ENCODE measurements around the gene DYNC2H1.

Gene DYNC2H1

DNA sequence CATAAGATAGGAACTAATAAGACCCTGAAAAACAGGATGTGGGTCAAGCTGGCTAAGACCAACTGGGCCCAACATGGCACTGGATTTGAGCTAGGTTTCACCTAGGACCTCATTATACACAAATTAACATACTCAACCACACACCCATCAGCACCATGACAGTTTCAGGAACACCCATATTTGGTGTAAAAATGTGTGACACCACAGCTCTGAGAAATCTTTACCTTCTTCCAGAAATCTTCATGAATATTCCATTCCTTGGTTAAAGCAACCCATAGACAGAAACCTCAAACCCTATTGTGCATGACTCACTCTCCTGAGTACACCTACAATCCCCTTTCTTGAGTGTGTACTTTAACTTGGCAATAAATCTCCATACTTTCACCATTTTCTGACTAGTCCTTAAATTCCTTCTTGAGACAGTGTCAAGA is 378.8 kb downstream of the DYNC2H1 start:
- Histone ChIP-seq H3K79me2 (ENCODE audit: insufficient read depth, low read depth) (no peaks in the 10 kb centered on the region), H3K4me1 (ENCODE audit: low read depth, poor library complexity, severe bottlenecking) (no peaks in the 10 kb centered on the region), H3K36me3 (ENCODE audit: insufficient read depth) (no peaks in the 10 kb centered on the region), H3K4me3 (IDR thresholded peaks at IDR 0.05; ENCODE audit: insufficient read depth, low read depth, low read length) (no peak overlapping the region), H3K27me3 (ENCODE audit: insufficient read depth, low read depth) (no peaks in the 10 kb centered on the region), H3K9ac (no peak overlapping the region), H3K4me2 (no peak overlapping the region), H2AFZ (ENCODE audit: low read depth) (no peak overlapping the region), H4K20me1 (ENCODE audit: insufficient read depth) (no peaks in the 10 kb centered on the region), H3K27ac (no peak overlapping the region)
- TF ChIP-seq CTCF (conservative IDR thresholded peaks at IDR 0.05; ENCODE audit: low read depth, low read length), result no peak

- Histone ChIP-seq H3K27ac (no peak overlapping the region), H3K4me1 (ENCODE audit: low read depth, poor library complexity, severe bottlenecking) (no peaks in the 10 kb centered on the region), H3K27me3 (ENCODE audit: insufficient read depth, low read depth) (no peaks in the 10 kb centered on the region), H2AFZ (ENCODE audit: low read depth) (no peak overlapping the region), H4K20me1 (ENCODE audit: insufficient read depth) (no peaks in the 10 kb centered on the region), H3K4me3 (IDR thresholded peaks at IDR 0.05; ENCODE audit: insufficient read depth, low read depth, low read length) (no peak overlapping the region), H3K79me2 (ENCODE audit: insufficient read depth, low read depth) (no peaks in the 10 kb centered on the region), H3K36me3 (ENCODE audit: insufficient read depth) (no peaks in the 10 kb centered on the region), H3K9ac (no peak overlapping the region), H3K4me2 (no peak overlapping the region)
- no peak for TF ChIP-seq CTCF (conservative IDR thresholded peaks at IDR 0.05; ENCODE audit: low read depth, low read length)
Measured at GRCh38 chr11:103488579-103488978, 379.4 kb downstream of the DYNC2H1 start.

- H3K4me1 ChIP-seq (ENCODE audit: low read depth, poor library complexity, severe bottlenecking), result no peaks in the 10 kb centered on the region
- TF ChIP-seq CTCF (conservative IDR thresholded peaks at IDR 0.05; ENCODE audit: low read depth, low read length), result no peak
- no peak overlapping the region for H3K4me2 ChIP-seq
- H4K20me1 ChIP-seq (ENCODE audit: insufficient read depth), result no peaks in the 10 kb centered on the region
- no peak overlapping the region for H3K9ac ChIP-seq
- H2AFZ ChIP-seq (ENCODE audit: low read depth), result no peak overlapping the region
- H3K36me3 ChIP-seq (ENCODE audit: insufficient read depth), result no peaks in the 10 kb centered on the region
- no peaks in the 10 kb centered on the region for H3K79me2 ChIP-seq (ENCODE audit: insufficient read depth, low read depth)
- H3K27me3 ChIP-seq (ENCODE audit: insufficient read depth, low read depth), result no peaks in the 10 kb centered on the region
- no peak overlapping the region for H3K4me3 ChIP-seq (IDR thresholded peaks at IDR 0.05; ENCODE audit: insufficient read depth, low read depth, low read length)
- no peak overlapping the region for H3K27ac ChIP-seq
Measured at GRCh38 chr11:103491777-103492176, 382.6 kb downstream of the DYNC2H1 start.

DNA sequence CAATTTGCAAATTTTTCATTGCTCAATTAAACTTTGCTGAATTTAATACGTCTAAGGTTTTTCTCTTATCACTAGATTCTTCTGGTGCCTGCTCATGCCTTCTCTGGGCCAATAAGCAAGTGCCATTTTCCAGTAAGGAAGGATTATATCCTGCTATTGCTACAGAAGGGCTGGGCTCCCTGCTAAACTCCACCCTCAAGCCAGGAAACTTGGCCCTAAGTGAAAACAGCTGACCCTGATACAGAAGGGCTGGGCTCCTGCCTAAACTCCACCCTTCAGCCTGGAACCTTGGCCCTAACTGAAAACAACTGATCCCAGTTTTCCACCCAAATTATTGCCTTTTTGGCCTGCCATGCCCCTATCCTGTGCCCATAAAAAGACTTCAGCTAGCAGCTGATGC is 385.3 kb downstream of the DYNC2H1 start:
- no peaks in the 10 kb centered on the region for H4K20me1 ChIP-seq (ENCODE audit: insufficient read depth)
- no peaks in the 10 kb centered on the region for H3K4me1 ChIP-seq (ENCODE audit: low read depth, poor library complexity, severe bottlenecking)
- H3K27me3 ChIP-seq (ENCODE audit: insufficient read depth, low read depth), result no peaks in the 10 kb centered on the region
- no peaks in the 10 kb centered on the region for H3K79me2 ChIP-seq (ENCODE audit: insufficient read depth, low read depth)
- no peak overlapping the region for H2AFZ ChIP-seq (ENCODE audit: low read depth)
- no peak overlapping the region for H3K4me2 ChIP-seq
- H3K9ac ChIP-seq, result no peak overlapping the region
- no peak overlapping the region for H3K27ac ChIP-seq
- no peak overlapping the region for H3K4me3 ChIP-seq (IDR thresholded peaks at IDR 0.05; ENCODE audit: insufficient read depth, low read depth, low read length)
- no peak for TF ChIP-seq CTCF (conservative IDR thresholded peaks at IDR 0.05; ENCODE audit: low read depth, low read length)
- no peaks in the 10 kb centered on the region for H3K36me3 ChIP-seq (ENCODE audit: insufficient read depth)

Data from KMS-11 (cell line).